ENCODE data around the gene GSG1L.

Gene GSG1L

DNA sequence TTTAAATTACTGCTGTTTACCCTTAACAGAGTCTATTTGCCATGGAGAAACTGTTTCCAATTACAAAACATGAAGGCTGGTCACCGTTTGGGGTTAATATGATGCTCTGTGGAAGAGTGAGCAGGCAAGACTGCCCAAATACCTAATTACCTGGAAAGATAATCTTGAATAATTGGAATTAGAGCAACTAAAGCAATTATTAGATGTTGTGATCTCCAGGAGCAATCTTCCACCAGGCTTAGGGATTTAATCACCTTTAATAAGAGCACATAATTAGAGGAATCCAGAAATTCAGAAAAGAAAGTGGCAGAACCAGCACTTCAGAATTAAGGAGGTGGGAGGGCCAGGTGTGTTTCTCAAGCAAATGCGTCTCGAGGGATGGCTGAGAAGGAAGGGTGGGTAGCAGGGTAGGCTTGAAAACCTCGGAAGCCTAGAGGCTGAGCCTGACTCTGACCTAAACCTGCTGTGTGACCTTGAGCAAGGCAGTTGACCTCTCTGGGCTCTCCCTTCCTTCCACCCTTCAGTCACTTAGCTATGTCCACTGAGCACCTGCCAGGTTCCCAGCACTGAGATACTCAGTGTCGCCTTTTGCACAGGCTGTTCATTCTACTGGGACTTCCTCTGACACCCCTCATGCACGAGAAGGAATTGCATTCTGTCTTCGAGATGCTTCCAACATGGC lies 113.2 kb downstream of the GSG1L start:
- Histone ChIP-seq H3K27ac (replicated peaks) (no peak overlapping the region), H3K4me3 (replicated peaks; ENCODE audit: insufficient read depth, low read length) (no peak overlapping the region), H3K27me3 (ENCODE audit: insufficient read depth, poor library complexity, severe bottlenecking) (no peaks in the 10 kb centered on the region)
- no peak for TF ChIP-seq SPI1 (IDR thresholded peaks at IDR 0.05; ENCODE audit: borderline replicate concordance, low read depth)
- no peak for TF ChIP-seq POLR2AphosphoS5 (IDR thresholded peaks at IDR 0.05; ENCODE audit: low read depth)
- TF ChIP-seq, protein P1, sequence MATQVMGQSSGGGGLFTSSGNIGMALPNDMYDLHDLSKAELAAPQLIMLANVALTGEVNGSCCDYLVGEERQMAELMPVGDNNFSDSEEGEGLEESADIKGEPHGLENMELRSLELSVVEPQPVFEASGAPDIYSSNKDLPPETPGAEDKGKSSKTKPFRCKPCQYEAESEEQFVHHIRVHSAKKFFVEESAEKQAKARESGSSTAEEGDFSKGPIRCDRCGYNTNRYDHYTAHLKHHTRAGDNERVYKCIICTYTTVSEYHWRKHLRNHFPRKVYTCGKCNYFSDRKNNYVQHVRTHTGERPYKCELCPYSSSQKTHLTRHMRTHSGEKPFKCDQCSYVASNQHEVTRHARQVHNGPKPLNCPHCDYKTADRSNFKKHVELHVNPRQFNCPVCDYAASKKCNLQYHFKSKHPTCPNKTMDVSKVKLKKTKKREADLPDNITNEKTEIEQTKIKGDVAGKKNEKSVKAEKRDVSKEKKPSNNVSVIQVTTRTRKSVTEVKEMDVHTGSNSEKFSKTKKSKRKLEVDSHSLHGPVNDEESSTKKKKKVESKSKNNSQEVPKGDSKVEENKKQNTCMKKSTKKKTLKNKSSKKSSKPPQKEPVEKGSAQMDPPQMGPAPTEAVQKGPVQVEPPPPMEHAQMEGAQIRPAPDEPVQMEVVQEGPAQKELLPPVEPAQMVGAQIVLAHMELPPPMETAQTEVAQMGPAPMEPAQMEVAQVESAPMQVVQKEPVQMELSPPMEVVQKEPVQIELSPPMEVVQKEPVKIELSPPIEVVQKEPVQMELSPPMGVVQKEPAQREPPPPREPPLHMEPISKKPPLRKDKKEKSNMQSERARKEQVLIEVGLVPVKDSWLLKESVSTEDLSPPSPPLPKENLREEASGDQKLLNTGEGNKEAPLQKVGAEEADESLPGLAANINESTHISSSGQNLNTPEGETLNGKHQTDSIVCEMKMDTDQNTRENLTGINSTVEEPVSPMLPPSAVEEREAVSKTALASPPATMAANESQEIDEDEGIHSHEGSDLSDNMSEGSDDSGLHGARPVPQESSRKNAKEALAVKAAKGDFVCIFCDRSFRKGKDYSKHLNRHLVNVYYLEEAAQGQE (IDR thresholded peaks at IDR 0.05; ENCODE audit: insufficient replicate concordance, low read depth), result no peak
- no peak for TF ChIP-seq GABPA (IDR thresholded peaks at IDR 0.05; ENCODE audit: low read depth)
- TF ChIP-seq, protein P2, sequence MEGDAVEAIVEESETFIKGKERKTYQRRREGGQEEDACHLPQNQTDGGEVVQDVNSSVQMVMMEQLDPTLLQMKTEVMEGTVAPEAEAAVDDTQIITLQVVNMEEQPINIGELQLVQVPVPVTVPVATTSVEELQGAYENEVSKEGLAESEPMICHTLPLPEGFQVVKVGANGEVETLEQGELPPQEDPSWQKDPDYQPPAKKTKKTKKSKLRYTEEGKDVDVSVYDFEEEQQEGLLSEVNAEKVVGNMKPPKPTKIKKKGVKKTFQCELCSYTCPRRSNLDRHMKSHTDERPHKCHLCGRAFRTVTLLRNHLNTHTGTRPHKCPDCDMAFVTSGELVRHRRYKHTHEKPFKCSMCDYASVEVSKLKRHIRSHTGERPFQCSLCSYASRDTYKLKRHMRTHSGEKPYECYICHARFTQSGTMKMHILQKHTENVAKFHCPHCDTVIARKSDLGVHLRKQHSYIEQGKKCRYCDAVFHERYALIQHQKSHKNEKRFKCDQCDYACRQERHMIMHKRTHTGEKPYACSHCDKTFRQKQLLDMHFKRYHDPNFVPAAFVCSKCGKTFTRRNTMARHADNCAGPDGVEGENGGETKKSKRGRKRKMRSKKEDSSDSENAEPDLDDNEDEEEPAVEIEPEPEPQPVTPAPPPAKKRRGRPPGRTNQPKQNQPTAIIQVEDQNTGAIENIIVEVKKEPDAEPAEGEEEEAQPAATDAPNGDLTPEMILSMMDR (IDR thresholded peaks at IDR 0.05; ENCODE audit: insufficient read depth, low read length), result no peak
- no peak for DNase-seq (ENCODE audit: low read depth in 1 of 2, low spot score in 1 of 2)

DNA sequence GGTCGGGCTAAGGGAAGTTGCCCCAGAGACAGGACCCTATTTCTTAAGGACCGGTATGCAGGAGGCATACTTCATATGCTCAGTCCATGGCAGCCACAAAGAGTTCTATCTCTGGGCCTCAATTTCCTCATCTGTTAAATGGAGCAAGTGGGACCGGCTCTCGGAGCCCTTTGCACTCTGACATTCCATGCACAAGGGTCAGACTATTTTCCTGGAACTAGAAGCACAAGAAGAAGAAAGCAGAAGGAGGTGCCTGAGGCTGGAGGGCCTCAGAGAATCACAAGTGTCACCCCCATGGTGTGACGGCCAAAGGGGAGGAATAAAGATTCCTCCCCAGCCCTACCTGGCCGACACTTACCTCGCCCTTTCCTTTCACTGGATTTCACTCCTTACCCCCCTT lies 115.8 kb downstream of the GSG1L start:
- Histone ChIP-seq H3K4me3 (replicated peaks; ENCODE audit: insufficient read depth, low read length) (no peak overlapping the region), H3K27me3 (ENCODE audit: insufficient read depth, poor library complexity, severe bottlenecking) (no peaks in the 10 kb centered on the region), H3K27ac (replicated peaks) (no peak overlapping the region)
- no peak for TF ChIP-seq GABPA (IDR thresholded peaks at IDR 0.05; ENCODE audit: low read depth)
- TF ChIP-seq, protein P2 (IDR thresholded peaks at IDR 0.05; ENCODE audit: insufficient read depth, low read length), result no peak
- TF ChIP-seq, protein P1 (IDR thresholded peaks at IDR 0.05; ENCODE audit: insufficient replicate concordance, low read depth), result no peak
- no peak for DNase-seq (ENCODE audit: low read depth in 1 of 2, low spot score in 1 of 2)

DNA sequence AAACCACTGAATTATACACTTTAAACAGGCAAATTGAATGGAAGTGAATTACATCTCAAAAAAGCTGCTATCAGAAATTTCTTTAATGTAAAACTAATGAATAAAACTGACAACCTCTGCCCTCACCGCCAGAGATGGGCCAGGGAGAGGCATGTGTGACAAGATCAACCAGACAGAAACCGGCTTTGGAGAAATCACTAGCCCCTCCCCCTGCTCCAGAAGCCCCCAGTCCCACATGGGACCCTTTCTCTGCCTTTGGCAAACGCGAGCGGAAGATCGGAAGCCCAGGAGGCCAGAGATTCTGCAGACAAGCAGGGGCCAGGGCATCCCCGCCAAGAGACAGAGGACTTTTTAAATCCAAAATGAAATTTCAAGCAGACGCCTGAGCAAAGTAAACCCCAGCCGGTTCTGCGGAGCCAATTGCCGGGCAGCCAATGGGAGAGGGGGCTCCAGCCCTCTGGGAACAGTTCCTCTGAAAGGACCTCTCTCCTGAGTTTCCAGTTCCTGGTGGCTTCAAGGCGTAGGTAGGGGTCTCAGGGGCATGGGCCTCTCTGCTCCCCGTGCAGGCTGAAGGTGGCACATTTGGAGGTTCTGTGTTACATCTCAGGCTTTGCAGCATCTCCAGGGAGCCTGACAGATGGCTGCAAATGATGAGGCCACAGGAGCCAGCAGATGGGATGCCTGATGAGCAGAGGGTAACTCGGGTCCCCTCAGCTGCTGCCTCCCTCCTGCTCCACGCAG lies 118.1 kb downstream of the GSG1L start:
- Histone ChIP-seq H3K4me3 (replicated peaks; ENCODE audit: insufficient read depth, low read length) (no peak overlapping the region), H3K27me3 (ENCODE audit: insufficient read depth, poor library complexity, severe bottlenecking) (no peaks in the 10 kb centered on the region), H3K27ac (replicated peaks) (no peak overlapping the region)
- no peak for TF ChIP-seq SPI1 (IDR thresholded peaks at IDR 0.05; ENCODE audit: borderline replicate concordance, low read depth)
- TF ChIP-seq, protein P2 (IDR thresholded peaks at IDR 0.05; ENCODE audit: insufficient read depth, low read length), result no peak
- TF ChIP-seq GABPA (IDR thresholded peaks at IDR 0.05; ENCODE audit: low read depth), result no peak
- no peak for TF ChIP-seq POLR2AphosphoS5 (IDR thresholded peaks at IDR 0.05; ENCODE audit: low read depth)
- TF ChIP-seq, protein P1 (IDR thresholded peaks at IDR 0.05; ENCODE audit: insufficient replicate concordance, low read depth), result no peak
- DNase-seq (ENCODE audit: low read depth in 1 of 2, low spot score in 1 of 2), result no peak

Data from HL-60 (cell line).